ENCODE data around the gene THEM4. TPM values are rescaled to one million over a fixed set of nuclear protein-coding genes. Genes with fewer than 3 reads are reported as not detected.

Gene THEM4
- total and polyA plus RNA-seq, 10 donors: 10.1 to 46.3 (median 15.5) TPM

- intact Hi-C loops (cut with DNase I; ENCODE audit: low total_unique reads): no loop called here
- H3K4me3 ChIP-seq: no peak overlapping the region
- 38 to 57% (median 39%) methylated on average over 2 of the region's 2 CpGs for WGBS, 5 donors
- no peak for TF ChIP-seq POLR2A (IDR thresholded peaks at IDR 0.05)
- no peak for TF ChIP-seq CTCF (IDR thresholded peaks at IDR 0.05 in 8 of 11, conservative IDR thresholded peaks at IDR 0.05 in 3 of 11)
- TF ChIP-seq POLR2AphosphoS5 (IDR thresholded peaks at IDR 0.05): no peak
- no peak for DNase-seq
- peaks cover 0 to 7% (median 0%) of the 10 kb centered on the region in 6 donors for H3K4me1 ChIP-seq
- no peaks in the 10 kb centered on the region for H3K36me3 ChIP-seq
- peaks cover 0 to 5% (median 0%) of the 10 kb centered on the region in 7 donors for H3K27me3 ChIP-seq (replicated peaks in 1 of 7)
- no peak overlapping the region for H3K27ac ChIP-seq
- H3K9me3 ChIP-seq: no peaks in the 10 kb centered on the region
Measured at GRCh38 chr1:151864411-151864810, 44.9 kb downstream of the THEM4 start.

- Histone ChIP-seq H3K36me3 (no peaks in the 10 kb centered on the region), H3K9me3 (no peaks in the 10 kb centered on the region), H3K27ac (no peak overlapping the region), H3K4me3 (no peak overlapping the region), H3K4me1 (no peaks in the 10 kb centered on the region), H3K27me3 (replicated peaks in 1 of 7) (no peaks in the 10 kb centered on the region)
- intact Hi-C loops (cut with DNase I; ENCODE audit: low total_unique reads): no loop called here
- DNase-seq: no peak
- TF ChIP-seq POLR2AphosphoS5 (IDR thresholded peaks at IDR 0.05) (no peak), POLR2A (IDR thresholded peaks at IDR 0.05) (no peak), CTCF (IDR thresholded peaks at IDR 0.05 in 8 of 11, conservative IDR thresholded peaks at IDR 0.05 in 3 of 11) (no peak)
Measured at GRCh38 chr1:151862604-151863003, 46.7 kb downstream of the THEM4 start.

GRCh38 chr1:151860504-151861187 is 48.7 kb downstream of the THEM4 start:
- WGBS, 5 donors: 74 to 95% (median 83%) methylated on average over 6 to 7 of the region's 7 CpGs
- no peak for TF ChIP-seq POLR2AphosphoS5 (IDR thresholded peaks at IDR 0.05)
- TF ChIP-seq CTCF (IDR thresholded peaks at IDR 0.05 in 8 of 11, conservative IDR thresholded peaks at IDR 0.05 in 3 of 11): no peak
- TF ChIP-seq POLR2A (IDR thresholded peaks at IDR 0.05): no peak

GRCh38 chr1:151859891-151860293 is 49.4 kb downstream of the THEM4 start:
- no peaks in the 10 kb centered on the region for H3K36me3 ChIP-seq
- no peaks in the 10 kb centered on the region for H3K9me3 ChIP-seq
- H3K4me3 ChIP-seq: no peak overlapping the region
- TF ChIP-seq CTCF (IDR thresholded peaks at IDR 0.05 in 8 of 11, conservative IDR thresholded peaks at IDR 0.05 in 3 of 11) (no peak), POLR2A (IDR thresholded peaks at IDR 0.05) (no peak), POLR2AphosphoS5 (IDR thresholded peaks at IDR 0.05) (no peak)
- H3K27ac ChIP-seq: no peak overlapping the region
- H3K27me3 ChIP-seq (replicated peaks in 1 of 7): no peaks in the 10 kb centered on the region
- no peaks in the 10 kb centered on the region for H3K4me1 ChIP-seq
- no peak for DNase-seq
- intact Hi-C loops (cut with DNase I; ENCODE audit: low total_unique reads): no loop called here
- 56 to 60% (median 58%) methylated on average over 4 to 6 of the region's 6 CpGs for WGBS, 5 donors

More at GRCh38 chr1:151860504-151861187, 48.7 kb downstream of the THEM4 start:
- Histone ChIP-seq H3K27ac (no peak overlapping the region), H3K4me1 (no peaks in the 10 kb centered on the region), H3K27me3 (replicated peaks in 1 of 7) (no peaks in the 10 kb centered on the region), H3K4me3 (no peak overlapping the region), H3K9me3 (no peaks in the 10 kb centered on the region), H3K36me3 (no peaks in the 10 kb centered on the region)
- intact Hi-C loops (cut with DNase I; ENCODE audit: low total_unique reads): no loop called here
- DNase-seq: no peak
